Activated CD8-positive, alpha-beta memory T cell treated with anti-CD3 and anti-CD28 coated beads for 24 hours (primary cell): ENCODE measurements around the gene SCAPER.
"Not testable (repeated sequence)": the region's sequence is repeated elsewhere in the genome, so short reads cannot be mapped to it uniquely, and the experiment has no call there.

Experiments used
- DNase-seq: peaks from one replicate; pipeline ENCODE4 v3.0.0-alpha.2; 2020

Gene SCAPER

GRCh38 chr15:76470691-76471090, 434.4 kb downstream of the SCAPER start:
- no peak for DNase-seq

GRCh38 chr15:76468722-76469121, 436.4 kb downstream of the SCAPER start:
- no peak for DNase-seq

GRCh38 chr15:76467136-76467535, 438.0 kb downstream of the SCAPER start:
- DNase-seq = no peak

- no peak for DNase-seq
Observed at GRCh38 chr15:76465728-76466127, 439.4 kb downstream of the SCAPER start.

- no peak for DNase-seq
Observed at GRCh38 chr15:76464247-76464646, 440.9 kb downstream of the SCAPER start.

- DNase-seq = no peak
Observed at GRCh38 chr15:76460871-76461270, 444.3 kb downstream of the SCAPER start.

GRCh38 chr15:76460347-76460746, 444.8 kb downstream of the SCAPER start:
- DNase-seq = no peak

GRCh38 chr15:76451540-76451939, 453.6 kb downstream of the SCAPER start:
- DNase-seq = no peak

- DNase-seq = no peak
Observed at GRCh38 chr15:76449455-76449854, 455.7 kb downstream of the SCAPER start.

- no peak for DNase-seq
Observed at GRCh38 chr15:76448755-76449154, 456.4 kb downstream of the SCAPER start.

GRCh38 chr15:76447728-76448441, 457.3 kb downstream of the SCAPER start:
- DNase-seq = no peak

GRCh38 chr15:76440441-76440840, 464.7 kb downstream of the SCAPER start:
- DNase-seq = no peak

GRCh38 chr15:76439542-76439941, 465.6 kb downstream of the SCAPER start:
- no peak for DNase-seq

GRCh38 chr15:76433798-76434400, 471.2 kb downstream of the SCAPER start:
- no peak for DNase-seq

GRCh38 chr15:76433036-76433435, 472.1 kb downstream of the SCAPER start:
- DNase-seq = not testable (repeated sequence)

GRCh38 chr15:76432604-76433003, 472.5 kb downstream of the SCAPER start:
- DNase-seq = no peak

GRCh38 chr15:76431971-76432370, 473.2 kb downstream of the SCAPER start:
- no peak for DNase-seq

GRCh38 chr15:76430711-76431110, 474.4 kb downstream of the SCAPER start:
- DNase-seq = not testable (repeated sequence)

- DNase-seq = no peak
Observed at GRCh38 chr15:76429661-76430060, 475.5 kb downstream of the SCAPER start.

GRCh38 chr15:76426941-76427340, 478.2 kb downstream of the SCAPER start:
- DNase-seq = no peak

- DNase-seq = no peak
Observed at GRCh38 chr15:76418352-76419140, 486.6 kb downstream of the SCAPER start.

GRCh38 chr15:76401285-76401684, 503.9 kb downstream of the SCAPER start:
- no peak for DNase-seq

- no peak for DNase-seq
Observed at GRCh38 chr15:76398317-76399104, 506.6 kb downstream of the SCAPER start.
